Ascending aorta (tissue), 2 donors: Measurements from ENCODE around the gene FDXACB1. TPM values are rescaled to one million over a fixed set of nuclear protein-coding genes. Genes with fewer than 3 reads are reported as not detected.

Experiments used
- DNase-seq, 2 donors: peaks; one replicate each; pipeline ENCODE4 v3.0.0-alpha.2; 2019; ENCODE audit warnings: low spot score in 2 of 2
- H3K27ac ChIP-seq, 2 donors: fragments of 200-600 bp; sonication (generic); one replicate each; pipeline ENCODE4 v1.5.1; 2016 to 2017; ENCODE audit warnings: mild to moderate bottlenecking in 1 of 2
- H3K27me3 ChIP-seq: fragments of 200-600 bp; sonication (generic); one replicate; pipeline ENCODE4 v1.5.1; 2017
- H3K36me3 ChIP-seq, 2 donors: fragments of 200-600 bp; sonication (generic); one replicate each; pipeline ENCODE4 v1.5.1; 2016
- H3K4me1 ChIP-seq, 2 donors: fragments of 200-600 bp; sonication (generic); one replicate each; pipeline ENCODE4 v1.5.1; 2016 to 2017; ENCODE audit warnings: mild to moderate bottlenecking in 1 of 2
- H3K4me3 ChIP-seq, 2 donors: fragments of 200-600 bp; sonication (generic); one replicate each; pipeline ENCODE4 v1.5.1; 2016 to 2017; ENCODE audit warnings: mild to moderate bottlenecking in 1 of 2
- H3K9me3 ChIP-seq, 2 donors: fragments of 200-600 bp; sonication (generic); one replicate each; pipeline ENCODE4 v1.5.1; 2016
- CTCF ChIP-seq, 3 experiments: fragments of 200-600 bp in 2 of 3; fragments of 450-650 bp in 1 of 3; sonication (generic) in 2 of 3; IDR thresholded peaks; one replicate each; pipeline ENCODE4 v1.5.1; 2016 to 2019; ENCODE audit warnings: antibody characterized with exemption in 3 of 3, mild to moderate bottlenecking in 1 of 3, moderate library complexity in 1 of 3
- intact Hi-C: fragments of 100-400 bp; cut with DNase I; formaldehyde crosslinking; loops from one replicate; pipeline ENCODE4 v1.15.1; 2023
- total RNA-seq: library from RNA; depleted of rRNA; stranded (reverse); fragments of >200 nt; gene quantifications from one replicate; pipeline ENCODE4 v1.1.0, GENCODE V29; 2016

Gene FDXACB1
- total RNA-seq, 1 donor from 2014 or later = 0.53 TPM

- Histone ChIP-seq H3K9me3 (no peaks in the 10 kb centered on the region), H3K4me3 (peak within 1 kb of the TSS; percentile 66 to 88), H3K27me3 (no peaks in the 10 kb centered on the region), H3K36me3 (peaks cover 8 to 29% of the 10 kb centered on the region in 2 donors), H3K4me1 (peaks cover 0 to 15% of the 10 kb centered on the region in 2 donors), H3K27ac (peak within 1 kb of the TSS; percentile 98 to 99)
- DNase-seq = peak in 1 of 2 donors; percentile 71
- intact Hi-C loops = loop anchor here (1.0 to 2.0 kb wide), 3 partner anchors 11 to 65 kb away; no protein-coding TSS in a partner anchor
- TF ChIP-seq CTCF (IDR thresholded peaks at IDR 0.05) = no peak
These were observed 33.6 kb upstream of the FDXACB1 start, which contains the start of gene HSPB2 for GRCh38 chr11:111912535-111912934. Gene HSPB2, plus strand, starts transcription at chr11:111912734. Its CDS starts 96 bp downstream, at chr11:111912830.

GRCh38 chr11:111911563-111912401 lies 32.8 kb upstream of the FDXACB1 start, which contains the start of gene CRYAB:
Gene CRYAB, minus strand, starts transcription at chr11:111911770. Its CDS starts 46 bp downstream, at chr11:111911724.
- intact Hi-C loops = loop anchor here (1.0 to 2.0 kb wide), 6 partner anchors 12 to 66 kb away; partner anchors contain the start of genes ALG9, CFAP68 and FDXACB1
- peak within 1 kb of the TSS; percentile 66 to 88 for H3K4me3 ChIP-seq
- no peaks in the 10 kb centered on the region for H3K9me3 ChIP-seq
- H3K27ac ChIP-seq = peak within 1 kb of the TSS; percentile 98 to 99
- H3K36me3 ChIP-seq = peaks cover 8 to 30% of the 10 kb centered on the region in 2 donors
- H3K4me1 ChIP-seq = peaks cover 0 to 9% of the 10 kb centered on the region in 2 donors
- H3K27me3 ChIP-seq = no peaks in the 10 kb centered on the region
- DNase-seq = peak; percentile 90 to 98
- no peak for TF ChIP-seq CTCF (IDR thresholded peaks at IDR 0.05)

GRCh38 chr11:111910676-111911562 lies 32.0 kb upstream of the FDXACB1 start:
- Histone ChIP-seq H3K27ac (peak overlapping the region; percentile 98 to 99), H3K4me3 (peak overlapping the region; percentile 62 to 88), H3K36me3 (peaks cover 8 to 30% of the 10 kb centered on the region in 2 donors), H3K9me3 (no peaks in the 10 kb centered on the region), H3K27me3 (no peaks in the 10 kb centered on the region), H3K4me1 (peaks cover 0 to 9% of the 10 kb centered on the region in 2 donors)
- no peak for DNase-seq
- no peak for TF ChIP-seq CTCF (IDR thresholded peaks at IDR 0.05)
- intact Hi-C loops = loop anchor here (1.0 to 2.0 kb wide), 3 partner anchors 16 to 40 kb away; partner anchors contain the start of genes ALG9, CFAP68 and FDXACB1

GRCh38 chr11:111909378-111909777 lies 30.4 kb upstream of the FDXACB1 start:
- Histone ChIP-seq H3K4me3 (peak overlapping the region; percentile 62 to 88), H3K36me3 (peaks cover 8 to 30% of the 10 kb centered on the region in 2 donors), H3K4me1 (peaks cover 0 to 4% of the 10 kb centered on the region in 2 donors), H3K27me3 (no peaks in the 10 kb centered on the region), H3K9me3 (no peaks in the 10 kb centered on the region), H3K27ac (peak overlapping the region; percentile 98 to 99)
- no peak for DNase-seq
- TF ChIP-seq CTCF (IDR thresholded peaks at IDR 0.05) = no peak
- intact Hi-C loops = no loop called here

GRCh38 chr11:111908639-111909305 lies 29.8 kb upstream of the FDXACB1 start:
- peak overlapping the region; percentile 62 to 88 for H3K4me3 ChIP-seq
- no peak for DNase-seq

More at GRCh38 chr11:111908639-111909305, 29.8 kb upstream of the FDXACB1 start:
- no peak for TF ChIP-seq CTCF (IDR thresholded peaks at IDR 0.05)
- peaks cover 8 to 30% of the 10 kb centered on the region in 2 donors for H3K36me3 ChIP-seq
- peak overlapping the region; percentile 98 to 99 for H3K27ac ChIP-seq
- H3K4me1 ChIP-seq = peaks cover 0 to 4% of the 10 kb centered on the region in 2 donors
- no peaks in the 10 kb centered on the region for H3K27me3 ChIP-seq
- H3K9me3 ChIP-seq = no peaks in the 10 kb centered on the region
- intact Hi-C loops = no loop called here
